ENCODE data around the gene RNF222.

RNF222 gene
- 0.18 to 0.62 (median 0.28) reads per million in 4 experiments for total RNA-seq

- no peak for DNase-seq
Measured at GRCh38 chr17:8397636-8398035, at the start of gene RNF222. Gene RNF222, minus strand, starts transcription at chr17:8397827. Its CDS starts 4,366 bp downstream, at chr17:8393461.

- DNase-seq, result no peak
Measured at GRCh38 chr17:8445536-8445935, 47.9 kb upstream of the RNF222 start.

- DNase-seq, result no peak
Measured at GRCh38 chr17:8444494-8444893, 46.9 kb upstream of the RNF222 start.

- DNase-seq, result no peak
Measured at GRCh38 chr17:8443756-8444155, 46.1 kb upstream of the RNF222 start.

- DNase-seq, result no peak
Measured at GRCh38 chr17:8442310-8442709, 44.7 kb upstream of the RNF222 start.

GRCh38 chr17:8441690-8442089 is 44.1 kb upstream of the RNF222 start:
- no peak for DNase-seq

GRCh38 chr17:8439681-8440080 is 42.1 kb upstream of the RNF222 start:
- no peak for DNase-seq

GRCh38 chr17:8438441-8438840 is 40.8 kb upstream of the RNF222 start:
- no peak for DNase-seq

GRCh38 chr17:8436844-8437171 is 39.2 kb upstream of the RNF222 start:
- no peak for DNase-seq

- DNase-seq, result peak; percentile 54
Measured at GRCh38 chr17:8436169-8436843, 38.7 kb upstream of the RNF222 start.

GRCh38 chr17:8435245-8436168 is 37.9 kb upstream of the RNF222 start, which contains the start of gene NDEL1:
Gene NDEL1, plus strand, starts transcription at chr17:8435884. Its CDS starts 8,388 bp downstream, at chr17:8444272.
- DNase-seq, result peak; percentile 98

- no peak for DNase-seq
Measured at GRCh38 chr17:8430966-8431365, 33.3 kb upstream of the RNF222 start.

GRCh38 chr17:8426802-8427201 is 29.2 kb upstream of the RNF222 start:
- DNase-seq, result no peak

- DNase-seq, result no peak
Measured at GRCh38 chr17:8426094-8426720, 28.6 kb upstream of the RNF222 start.

GRCh38 chr17:8421571-8421970 is 23.9 kb upstream of the RNF222 start:
- DNase-seq, result no peak

GRCh38 chr17:8420041-8420934 is 22.7 kb upstream of the RNF222 start:
- DNase-seq, result no peak

GRCh38 chr17:8419305-8419704 is 21.7 kb upstream of the RNF222 start:
- no peak for DNase-seq

GRCh38 chr17:8418471-8418870 is 20.8 kb upstream of the RNF222 start:
- no peak for DNase-seq

GRCh38 chr17:8417806-8418205 is 20.2 kb upstream of the RNF222 start:
- DNase-seq, result no peak

GRCh38 chr17:8413938-8414337 is 16.3 kb upstream of the RNF222 start:
- no peak for DNase-seq

- DNase-seq, result no peak
Measured at GRCh38 chr17:8413328-8413727, 15.7 kb upstream of the RNF222 start.

- DNase-seq, result no peak
Measured at GRCh38 chr17:8412089-8412488, 14.5 kb upstream of the RNF222 start.

GRCh38 chr17:8410883-8411238 is 13.2 kb upstream of the RNF222 start:
- no peak for DNase-seq

All from effector CD8-positive, alpha-beta T cell (primary cell).